Lung (tissue), 13 donors: ENCODE measurements around the gene GNG14. TPM values are rescaled to one million over a fixed set of nuclear protein-coding genes. Genes with fewer than 3 reads are reported as not detected.

Source experiments
- ATAC-seq: fragments of 200-7000 bp; cut with Tn5 transposase; one replicate; pipeline ENCODE4 v1.9.1; 2020; ENCODE audit warnings: moderate number of reproducible peaks; ENCODE audit not compliant: insufficient read depth, low FRiP score
- DNase-seq, 3 donors: peaks; one replicate each; pipeline ENCODE4 v3.0.0-alpha.2; 2013 to 2017
- H3K27ac ChIP-seq, 2 donors: one replicate each; pipeline ENCODE4 v1.5.1; 2013; ENCODE audit warnings: mild to moderate bottlenecking in 2 of 2, moderate library complexity in 2 of 2, control low read depth in 1 of 2, inconsistent platforms in 1 of 2, low read depth in 1 of 2, low read length in 1 of 2
- H3K27me3 ChIP-seq, 3 donors: one replicate each; pipeline ENCODE4 v1.5.1; 2013; ENCODE audit warnings: low read length in 2 of 3; ENCODE audit not compliant: control insufficient read depth in 3 of 3, insufficient read depth in 3 of 3
- H3K36me3 ChIP-seq, 4 donors: one replicate each; pipeline ENCODE4 v1.5.1; 2013; ENCODE audit warnings: low read length in 4 of 4, mild to moderate bottlenecking in 1 of 4, moderate library complexity in 1 of 4; ENCODE audit not compliant: control insufficient read depth in 4 of 4, insufficient read depth in 4 of 4
- H3K4me1 ChIP-seq, 5 donors: one replicate each; pipeline ENCODE4 v1.5.1; 2013; ENCODE audit warnings: low read length in 5 of 5, mild to moderate bottlenecking in 2 of 5, moderate library complexity in 1 of 5; ENCODE audit not compliant: control insufficient read depth in 5 of 5, insufficient read depth in 5 of 5
- H3K4me3 ChIP-seq: one replicate; pipeline ENCODE4 v1.5.1; 2013; ENCODE audit warnings: mild to moderate bottlenecking, control low read depth, moderate library complexity
- H3K9ac ChIP-seq, 2 donors: one replicate each; pipeline ENCODE4 v1.5.1; 2013; ENCODE audit warnings: low read length in 2 of 2, control low read depth in 1 of 2; ENCODE audit not compliant: insufficient read depth in 1 of 2
- H3K9me3 ChIP-seq, 4 donors: one replicate each; pipeline ENCODE4 v1.5.1; 2013; ENCODE audit warnings: low read length in 3 of 4, mild to moderate bottlenecking in 1 of 4, moderate library complexity in 1 of 4; ENCODE audit not compliant: control insufficient read depth in 4 of 4, insufficient read depth in 3 of 4
- WGBS, 2 donors: extraction: QIAGEN DNeasy Blood & Tissue Kit; methylation state at CpG; one replicate each; pipeline ENCODE4 v1.1.7; 2013; 5-methylcytosine and 5-hydroxymethylcytosine counted together
- polyA plus RNA-seq, 2 donors: library from polyadenylated mRNA; stranded (reverse); fragments of 200-250 nt; gene quantifications; one replicate each; pipeline ENCODE4 v1.2.1, GENCODE V29; 2013
- small RNA-seq: library from RNA; depleted of rRNA; stranded (forward); fragments of <200 nt; gene quantifications from one replicate; pipeline ENCODE3, GENCODE V24; 2014; ENCODE audit warnings: low replicate concordance
- total RNA-seq, 2 donors: library from RNA; depleted of rRNA in 1 of 2; stranded (reverse); fragments of >200 nt in 1 of 2; gene quantifications; one replicate each; pipeline ENCODE4 v1.2.1, GENCODE V29; 2014 to 2021
- TF ChIP-seq, protein P1 (sequence below): IDR thresholded peaks from 2 replicates; pipeline ENCODE4 v1.5.1; 2012; ENCODE audit warnings: mild to moderate bottlenecking; ENCODE audit errors: control extremely low read depth, extremely low read depth
- donor health status: control.
- donor health status: control.
- donor health status: Bipolar disorder and iron deficiency.
- donor health status: healthy.
- donor health status: DM: yes; HTN: yes; CAD: no.

GNG14 gene
- total and polyA plus RNA-seq, 4 donors, result not detected

GRCh38 chr19:12733369-12734214 lies 45.8 kb downstream of the GNG14 start:
- peaks cover 7 to 30% (median 13%) of the 10 kb centered on the region in 5 donors for H3K4me1 ChIP-seq
- WGBS, 2 donors, result 1 to 2% methylated on average over 15 of the region's 15 CpGs
- peak; percentile 43 to 56 (median 51) for DNase-seq

GRCh38 chr19:12736995-12737834 lies 49.4 kb downstream of the GNG14 start, which contains the start of gene GET3:
GET3 (plus strand) TSS chr19:12737497; CDS start chr19:12737506, 9 bp downstream.
- DNase-seq, result peak; percentile 97 to 100 (median 99)
- WGBS, 2 donors, result 1% methylated on average over 29 of the region's 29 CpGs

More at GRCh38 chr19:12733369-12734214, 45.8 kb downstream of the GNG14 start:
- peaks cover 4 to 27% (median 20%) of the 10 kb centered on the region in 4 donors for H3K36me3 ChIP-seq
- ATAC-seq, result no peak
- H3K4me3 ChIP-seq, result peak overlapping the region; percentile 90
- H3K27ac ChIP-seq, result peak overlapping the region; percentile 97 to 99
- no peaks in the 10 kb centered on the region for H3K9me3 ChIP-seq
- TF ChIP-seq, protein P1, sequence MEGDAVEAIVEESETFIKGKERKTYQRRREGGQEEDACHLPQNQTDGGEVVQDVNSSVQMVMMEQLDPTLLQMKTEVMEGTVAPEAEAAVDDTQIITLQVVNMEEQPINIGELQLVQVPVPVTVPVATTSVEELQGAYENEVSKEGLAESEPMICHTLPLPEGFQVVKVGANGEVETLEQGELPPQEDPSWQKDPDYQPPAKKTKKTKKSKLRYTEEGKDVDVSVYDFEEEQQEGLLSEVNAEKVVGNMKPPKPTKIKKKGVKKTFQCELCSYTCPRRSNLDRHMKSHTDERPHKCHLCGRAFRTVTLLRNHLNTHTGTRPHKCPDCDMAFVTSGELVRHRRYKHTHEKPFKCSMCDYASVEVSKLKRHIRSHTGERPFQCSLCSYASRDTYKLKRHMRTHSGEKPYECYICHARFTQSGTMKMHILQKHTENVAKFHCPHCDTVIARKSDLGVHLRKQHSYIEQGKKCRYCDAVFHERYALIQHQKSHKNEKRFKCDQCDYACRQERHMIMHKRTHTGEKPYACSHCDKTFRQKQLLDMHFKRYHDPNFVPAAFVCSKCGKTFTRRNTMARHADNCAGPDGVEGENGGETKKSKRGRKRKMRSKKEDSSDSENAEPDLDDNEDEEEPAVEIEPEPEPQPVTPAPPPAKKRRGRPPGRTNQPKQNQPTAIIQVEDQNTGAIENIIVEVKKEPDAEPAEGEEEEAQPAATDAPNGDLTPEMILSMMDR, result no peak
- peak overlapping the region; percentile 59 to 94 for H3K9ac ChIP-seq
- no peaks in the 10 kb centered on the region for H3K27me3 ChIP-seq

GRCh38 chr19:12737835-12738351 lies 50.1 kb downstream of the GNG14 start:
- H3K9ac ChIP-seq, result peak overlapping the region; percentile 87 to 92
- H3K27ac ChIP-seq, result no peak overlapping the region
- peaks cover 0 to 9% (median 3%) of the 10 kb centered on the region in 4 donors for H3K36me3 ChIP-seq
- no peaks in the 10 kb centered on the region for H3K9me3 ChIP-seq
- H3K4me3 ChIP-seq, result peak overlapping the region; percentile 85
- H3K27me3 ChIP-seq, result no peaks in the 10 kb centered on the region
- ATAC-seq (no peak), DNase-seq (no peak)
- TF ChIP-seq, protein P1, result no peak
- WGBS, 2 donors, result 12 to 14% methylated on average over 13 of the region's 13 CpGs
- peaks cover 5 to 21% (median 9%) of the 10 kb centered on the region in 5 donors for H3K4me1 ChIP-seq

More at GRCh38 chr19:12736995-12737834, 49.4 kb downstream of the GNG14 start, which contains the start of gene GET3:
- H3K27ac ChIP-seq, result peak within 1 kb of the TSS; percentile 77 to 78
- peak within 1 kb of the TSS; percentile 85 for H3K4me3 ChIP-seq
- TF ChIP-seq, protein P1, result no peak
- H3K36me3 ChIP-seq, result peaks cover 0 to 7% (median 5%) of the 10 kb centered on the region in 4 donors
- peaks cover 7 to 28% (median 10%) of the 10 kb centered on the region in 5 donors for H3K4me1 ChIP-seq
- H3K27me3 ChIP-seq, result no peaks in the 10 kb centered on the region
- H3K9me3 ChIP-seq, result no peaks in the 10 kb centered on the region
- H3K9ac ChIP-seq, result peak within 1 kb of the TSS; percentile 87 to 92
- peak; percentile 87 for ATAC-seq

Small RNAs within 50 kb of the gene (small RNA-seq; reads per million reads assigned to genes)
- 81.8 reads per million, percentile 98 among the genes with 10 or more reads in this experiment for gene SNORD41

Other genes with a start within 250 kb of the GNG14 start
- 1 to 10 TPM; 3.3 to 9.4 TPM for gene ZNF443, start 247.0 kb upstream of the GNG14 start, total RNA-seq
- 1 to 10 TPM; 1.4 to 2.6 TPM for gene ZNF443, start 247.0 kb upstream of the GNG14 start, polyA plus RNA-seq
- gene ZNF709, start 203.2 kb upstream of the GNG14 start, total RNA-seq, result 10 to 100 TPM in 1 of 2 donors, 1 to 10 TPM in 1; 2.6 to 14.6 TPM
- gene ZNF709, start 203.2 kb upstream of the GNG14 start, polyA plus RNA-seq, result 1 to 10 TPM in 1 of 2 donors, under 1 TPM in 1; 0.64 to 1.3 TPM
- 10 to 100 TPM; 11.1 to 26.3 TPM for gene ZNF564, start 136.5 kb upstream of the GNG14 start, total RNA-seq
- 1 to 10 TPM; 5.2 to 5.3 TPM for gene ZNF564, start 136.5 kb upstream of the GNG14 start, polyA plus RNA-seq
- 10 to 100 TPM in 1 of 2 donors, 1 to 10 TPM in 1; 7.7 to 10.4 TPM for gene ZNF490, start 77.2 kb upstream of the GNG14 start, total RNA-seq
- under 1 TPM; 0.94 to 0.96 TPM for gene ZNF490, start 77.2 kb upstream of the GNG14 start, polyA plus RNA-seq
- 10 to 100 TPM; 20.7 to 33.4 TPM for gene ZNF791, start 77.1 kb upstream of the GNG14 start, total RNA-seq
- gene ZNF791, start 77.1 kb upstream of the GNG14 start, polyA plus RNA-seq, result 10 to 100 TPM in 1 of 2 donors, 1 to 10 TPM in 1; 5.5 to 10.1 TPM
- gene MAN2B1, start 21.3 kb upstream of the GNG14 start, total RNA-seq, result 100 to 1,000 TPM in 1 of 2 donors, 10 to 100 TPM in 1; 38.7 to 160 TPM
- 100 to 1,000 TPM in 1 of 2 donors, 10 to 100 TPM in 1; 93.2 to 118 TPM for gene MAN2B1, start 21.3 kb upstream of the GNG14 start, polyA plus RNA-seq
- 10 to 100 TPM in 1 of 2 donors, 1 to 10 TPM in 1; 7.9 to 11.9 TPM for gene WDR83, start 21.2 kb upstream of the GNG14 start, total RNA-seq
- gene WDR83, start 21.2 kb upstream of the GNG14 start, polyA plus RNA-seq, result 10 to 100 TPM; 11.8 to 15.8 TPM
- gene DHPS, start 6.1 kb upstream of the GNG14 start, total RNA-seq, result 10 to 100 TPM; 65.0 to 78.8 TPM
- 10 to 100 TPM; 70.7 to 80.8 TPM for gene DHPS, start 6.1 kb upstream of the GNG14 start, polyA plus RNA-seq
- gene FBXW9, start 8.6 kb downstream of the GNG14 start, total RNA-seq, result 10 to 100 TPM; 10.7 to 17.1 TPM
- gene FBXW9, start 8.6 kb downstream of the GNG14 start, polyA plus RNA-seq, result 10 to 100 TPM in 1 of 2 donors, 1 to 10 TPM in 1; 6.8 to 13.0 TPM
- gene TNPO2, start 35.9 kb downstream of the GNG14 start, total RNA-seq, result 10 to 100 TPM; 54.7 to 63.0 TPM
- gene TNPO2, start 35.9 kb downstream of the GNG14 start, polyA plus RNA-seq, result 10 to 100 TPM; 29.5 to 31.5 TPM
- 100 to 1,000 TPM in 1 of 2 donors, 10 to 100 TPM in 1; 77.2 to 144 TPM for gene TRIR, start 46.7 kb downstream of the GNG14 start, total RNA-seq
- 100 to 1,000 TPM; 226 to 422 TPM for gene TRIR, start 46.7 kb downstream of the GNG14 start, polyA plus RNA-seq
- gene GET3, start 49.5 kb downstream of the GNG14 start, total RNA-seq, result 10 to 100 TPM; 33.4 to 75.0 TPM
- 100 to 1,000 TPM in 1 of 2 donors, 10 to 100 TPM in 1; 78.8 to 112 TPM for gene GET3, start 49.5 kb downstream of the GNG14 start, polyA plus RNA-seq
- gene BEST2, start 63.8 kb downstream of the GNG14 start, total RNA-seq, result not detected
- gene BEST2, start 63.8 kb downstream of the GNG14 start, polyA plus RNA-seq, result under 1 TPM in 1 of 2 donors, not detected in 1; 0.02 TPM
- gene HOOK2, start 87.6 kb downstream of the GNG14 start, total RNA-seq, result 10 to 100 TPM; 46.9 to 67.4 TPM
- gene HOOK2, start 87.6 kb downstream of the GNG14 start, polyA plus RNA-seq, result 10 to 100 TPM; 39.8 to 54.3 TPM
- gene JUNB, start 103.5 kb downstream of the GNG14 start, total RNA-seq, result 100 to 1,000 TPM; 121 to 205 TPM
- 100 to 1,000 TPM; 111 to 689 TPM for gene JUNB, start 103.5 kb downstream of the GNG14 start, polyA plus RNA-seq
- gene PRDX2, start 113.8 kb downstream of the GNG14 start, total RNA-seq, result 100 to 1,000 TPM; 166 to 196 TPM
- gene PRDX2, start 113.8 kb downstream of the GNG14 start, polyA plus RNA-seq, result 100 to 1,000 TPM; 132 to 181 TPM
- 1 to 10 TPM; 1.8 to 2.2 TPM for gene THSD8, start 114.1 kb downstream of the GNG14 start, total RNA-seq
- 1 to 10 TPM in 1 of 2 donors, under 1 TPM in 1; 0.10 to 6.2 TPM for gene THSD8, start 114.1 kb downstream of the GNG14 start, polyA plus RNA-seq
- 10 to 100 TPM in 1 of 2 donors, 1 to 10 TPM in 1; 7.5 to 16.1 TPM for gene RNASEH2A, start 118.6 kb downstream of the GNG14 start, total RNA-seq
- 10 to 100 TPM in 1 of 2 donors, 1 to 10 TPM in 1; 7.3 to 11.1 TPM for gene RNASEH2A, start 118.6 kb downstream of the GNG14 start, polyA plus RNA-seq
- gene RTBDN, start 146.6 kb downstream of the GNG14 start, total RNA-seq, result not detected
- not detected for gene RTBDN, start 146.6 kb downstream of the GNG14 start, polyA plus RNA-seq
- under 1 TPM; 0.55 to 0.88 TPM for gene MAST1, start 150.5 kb downstream of the GNG14 start, total RNA-seq
- under 1 TPM; 0.08 to 0.26 TPM for gene MAST1, start 150.5 kb downstream of the GNG14 start, polyA plus RNA-seq
- 10 to 100 TPM; 31.2 to 68.0 TPM for gene DNASE2, start 193.5 kb downstream of the GNG14 start, total RNA-seq
- gene DNASE2, start 193.5 kb downstream of the GNG14 start, polyA plus RNA-seq, result 10 to 100 TPM; 32.2 to 72.3 TPM
- 1 to 10 TPM in 1 of 2 donors, under 1 TPM in 1; 0.28 to 3.0 TPM for gene KLF1, start 199.2 kb downstream of the GNG14 start, total RNA-seq
- gene KLF1, start 199.2 kb downstream of the GNG14 start, polyA plus RNA-seq, result under 1 TPM; 0.26 to 0.61 TPM
- gene GCDH, start 203.2 kb downstream of the GNG14 start, total RNA-seq, result 10 to 100 TPM; 24.0 to 31.3 TPM
- 10 to 100 TPM; 15.6 to 33.8 TPM for gene GCDH, start 203.2 kb downstream of the GNG14 start, polyA plus RNA-seq
- not detected for gene SYCE2, start 231.3 kb downstream of the GNG14 start, total RNA-seq
- under 1 TPM; 0.13 to 0.28 TPM for gene SYCE2, start 231.3 kb downstream of the GNG14 start, polyA plus RNA-seq
- 10 to 100 TPM; 27.8 to 65.7 TPM for gene FARSA, start 245.7 kb downstream of the GNG14 start, total RNA-seq
- 10 to 100 TPM; 39.8 to 72.1 TPM for gene FARSA, start 245.7 kb downstream of the GNG14 start, polyA plus RNA-seq